ENCODE measurements around the gene PGA4. TPM values are rescaled to one million over a fixed set of nuclear protein-coding genes. Genes with fewer than 3 reads are reported as not detected.

PGA4 gene
- total and polyA plus RNA-seq, 2 of the 8 experiments (the other 6 are each of a cell fraction or from before 2014, with no cell fraction given) = 1.3 TPM; not detected in 1

- H2BK20ac ChIP-seq (ENCODE audit: low read length) = no peak overlapping the region
- H3K23me2 ChIP-seq (ENCODE audit: low read depth, low read length) = peaks cover 14% of the 10 kb centered on the region
- no peak overlapping the region; the same call in 1 of the 2 replicates for H4K8ac ChIP-seq (ENCODE audit: extremely low read depth, insufficient read depth, low read length)
- peaks cover 3 to 11% of the 10 kb centered on the region in 2 experiments for H4K20me1 ChIP-seq (replicated peaks in 1 of 2; ENCODE audit: control insufficient read depth in 1 of 2, insufficient read depth in 2 of 2, low read length in 2 of 2)
- 83% methylated on average over 16 of the region's 16 CpGs; no CpG with 5 or more reads in 1 of the 2 experiments for WGBS, 2 experiments (ENCODE audit: extremely low coverage in 1 of 2, insufficient coverage in 1 of 2, insufficient read length in 1 of 2, insufficient replicate concordance in 2 of 2, low coverage in 1 of 2, low lambda C conversion rate in 2 of 2, missing lambda C conversion rate in 1 of 2)
- H3K27ac ChIP-seq (ENCODE audit: low read depth, low read length) = no peak overlapping the region
- H3K4me2 ChIP-seq (ENCODE audit: insufficient read depth in 1 of 2, low read depth in 2 of 2, low read length in 2 of 2) = no peak overlapping the region
- no peak overlapping the region; the same call in 1 of the 2 replicates for H2BK5ac ChIP-seq (ENCODE audit: low read depth, low read length)
- FAIRE-seq = no peak
- no peak overlapping the region for H4K5ac ChIP-seq (ENCODE audit: insufficient read length, low read depth, low read length)
- H3K56ac ChIP-seq (replicated peaks; ENCODE audit: insufficient read length, low read depth, low read length) = no peak overlapping the region
- no peak for TF ChIP-seq HDAC2 (IDR thresholded peaks at IDR 0.05; ENCODE audit: borderline replicate concordance in 1 of 2, low read depth in 2 of 2, low read length in 2 of 2)
- no peaks in the 10 kb centered on the region for H3K9me3 ChIP-seq (ENCODE audit: insufficient read depth in 2 of 2, low read depth in 1 of 2, low read length in 1 of 2)
- no peak overlapping the region for H3K4ac ChIP-seq (replicated peaks; ENCODE audit: insufficient read length, low read depth, low read length)
- DNase-seq (ENCODE audit: low read depth in 1 of 2, low spot score in 2 of 2) = no peak
- H3K18ac ChIP-seq (ENCODE audit: extremely low read depth, low read length) = no peak overlapping the region
- no peak overlapping the region for H2BK12ac ChIP-seq (ENCODE audit: low read depth, low read length)
- H2AK5ac ChIP-seq (ENCODE audit: low read depth, low read length) = no peak overlapping the region
- ChIA-PET POLR2A (ENCODE audit: partially characterized antibody) (interaction anchor here (0.7 to 2.5 kb wide), 8 partner anchors 8 to 89 kb away, joined by 3 to 9 read pairs (median 4); partner anchors contain the start of genes CYB561A3, TMEM138 and VWCE), CTCF (ENCODE audit: partially characterized antibody) (interaction anchor here (0.5 to 7.2 kb wide), 5 partner anchors 9 to 163 kb away, joined by 3 to 32 read pairs (median 4); no protein-coding TSS in a partner anchor)
- H3K9ac ChIP-seq (replicated peaks in 1 of 4; ENCODE audit: extremely low read depth in 1 of 4, low read depth in 3 of 4, low read length in 3 of 4) = no peak overlapping the region
- H2BK120ac ChIP-seq (replicated peaks; ENCODE audit: low read depth, low read length) = no peak overlapping the region
- H3K14ac ChIP-seq (ENCODE audit: insufficient read length) = no peak overlapping the region
- no peaks in the 10 kb centered on the region; a peak in 1 of 4 replicates for H3K79me2 ChIP-seq (ENCODE audit: control insufficient read depth in 1 of 2, insufficient read depth in 2 of 2, low read length in 2 of 2)
- no peak overlapping the region for H4K91ac ChIP-seq (replicated peaks; ENCODE audit: insufficient read length, low read length)
- H3K36me3 ChIP-seq (ENCODE audit: control insufficient read depth in 2 of 4, insufficient read depth in 4 of 4, low read length in 3 of 4) = peaks cover 0 to 14% (median 4%) of the 10 kb centered on the region in 4 experiments; a peak in 4 of 8 replicates
- H3K79me1 ChIP-seq (ENCODE audit: low read depth, low read length) = peaks cover 2% of the 10 kb centered on the region; the same call in 1 of the 2 replicates
- H3K23ac ChIP-seq (ENCODE audit: insufficient read length) = no peak overlapping the region
- no peak overlapping the region for H2BK15ac ChIP-seq (ENCODE audit: low read length)
- no peak overlapping the region for H3K4me3 ChIP-seq (ENCODE audit: extremely low read depth in 1 of 4, insufficient read depth in 2 of 4, low read depth in 3 of 4, low read length in 4 of 4)
- H2AFZ ChIP-seq (ENCODE audit: low read length) = no peak overlapping the region
- no peaks in the 10 kb centered on the region for H3K27me3 ChIP-seq (replicated peaks in 1 of 4; ENCODE audit: control insufficient read depth in 3 of 4, extremely low read depth in 1 of 4, insufficient read depth in 3 of 4, low read length in 3 of 4)
- H3K4me1 ChIP-seq (replicated peaks in 1 of 4; ENCODE audit: control insufficient read depth in 3 of 4, insufficient read depth in 4 of 4, low read length in 3 of 4) = no peaks in the 10 kb centered on the region
Measured at GRCh38 chr11:61273178-61274078, 51.3 kb downstream of the PGA4 start.
